OCI-LY1 (cell line): ENCODE data around the gene IFIT1B.

Experiments used
- H2AFZ ChIP-seq: fragments of 200-600 bp; sonication (generic), shearing (Covaris generic); 2 replicates; pipeline ENCODE4 v1.6.0; 2014; ENCODE audit warnings: antibody characterized with exemption, mild to moderate bottlenecking, low read length
- H3F3A ChIP-seq: fragments of 200-600 bp; sonication (generic), shearing (Covaris generic); 2 replicates; pipeline ENCODE4 v1.6.0; 2014; ENCODE audit warnings: mild to moderate bottlenecking, antibody characterized with exemption, low read length, moderate library complexity; ENCODE audit not compliant: insufficient read depth
- H3K27ac ChIP-seq: fragments of 200-600 bp; sonication (generic); 2 replicates; pipeline ENCODE4 v1.5.1; 2014; ENCODE audit warnings: low read length, mixed run types, mild to moderate bottlenecking, low read depth; ENCODE audit not compliant: poor library complexity, severe bottlenecking
- H3K27me3 ChIP-seq: fragments of 200-600 bp; sonication (generic); 2 replicates; pipeline ENCODE4 v1.6.0; 2014; ENCODE audit warnings: antibody characterized with exemption, mild to moderate bottlenecking, low read length, moderate library complexity; ENCODE audit not compliant: insufficient read depth
- H3K36me3 ChIP-seq: fragments of 200-600 bp; sonication (generic); 2 replicates; pipeline ENCODE4 v1.6.1; 2014; ENCODE audit warnings: mild to moderate bottlenecking, antibody characterized with exemption, low read length, moderate library complexity, mixed read lengths; ENCODE audit not compliant: insufficient read depth
- H3K4me1 ChIP-seq: fragments of 200-600 bp; sonication (generic); 2 replicates; pipeline ENCODE4 v1.5.1; 2014; ENCODE audit warnings: mild to moderate bottlenecking, low read length, moderate library complexity; ENCODE audit not compliant: insufficient read depth, severe bottlenecking
- H3K4me2 ChIP-seq: fragments of 200-600 bp; sonication (generic), shearing (Covaris generic); 2 replicates; pipeline ENCODE4 v1.6.1; 2014; ENCODE audit warnings: low read length
- H3K4me3 ChIP-seq: fragments of 200-600 bp; sonication (generic); 2 replicates; pipeline ENCODE4 v1.5.1; 2014; ENCODE audit warnings: low read length, low read depth, mild to moderate bottlenecking, mixed read lengths; ENCODE audit not compliant: poor library complexity, severe bottlenecking
- H3K79me2 ChIP-seq: fragments of 200-600 bp; shearing (Covaris generic); 2 replicates; pipeline ENCODE4 v1.6.1; 2016; ENCODE audit warnings: mixed run types, low read length, mixed read lengths; ENCODE audit not compliant: insufficient read depth
- H3K9ac ChIP-seq: fragments of 200-600 bp; sonication (generic), shearing (Covaris generic); 2 replicates; pipeline ENCODE4 v1.6.1; 2014; ENCODE audit warnings: mild to moderate bottlenecking, low read length, mixed read lengths
- H3K9me2 ChIP-seq: fragments of 200-600 bp; sonication (generic), shearing (Covaris generic); 2 replicates; pipeline ENCODE4 v1.6.1; 2014; ENCODE audit warnings: low read depth, mild to moderate bottlenecking, low read length, mixed read lengths
- H3K9me3 ChIP-seq: fragments of 200-600 bp; shearing (Covaris generic); 2 replicates; pipeline ENCODE4 v1.6.1; 2014; ENCODE audit warnings: low read length, mixed read lengths
- H4K20me1 ChIP-seq: fragments of 200-600 bp; sonication (generic), shearing (Covaris generic); 2 replicates; pipeline ENCODE4 v1.6.0; 2016; ENCODE audit warnings: mild to moderate bottlenecking, low read length; ENCODE audit not compliant: insufficient read depth
- CTCF ChIP-seq: fragments of 200-600 bp; sonication (generic), shearing (Covaris generic); IDR thresholded peaks from 2 replicates; pipeline ENCODE4 v1.5.1; 2017; ENCODE audit warnings: mild to moderate bottlenecking, antibody characterized with exemption, low read length, moderate library complexity, mixed read lengths
- EZH2 ChIP-seq: fragments of 200-600 bp; sonication (generic), shearing (Covaris generic); IDR thresholded peaks from 2 replicates; pipeline ENCODE4 v1.8.0; 2017; ENCODE audit warnings: borderline replicate concordance, mixed run types, mild to moderate bottlenecking, antibody characterized with exemption, low read length, moderate library complexity, mixed read lengths

Gene IFIT1B

GRCh38 chr10:89367529-89367928 is 10.3 kb upstream of the IFIT1B start:
- Histone ChIP-seq H2AFZ (no peak overlapping the region), H3K9me2 (no peaks in the 10 kb centered on the region), H3K27me3 (no peaks in the 10 kb centered on the region), H3F3A (no peaks in the 10 kb centered on the region), H3K4me1 (no peaks in the 10 kb centered on the region), H3K9ac (no peak overlapping the region), H3K4me2 (no peak overlapping the region), H3K79me2 (no peaks in the 10 kb centered on the region), H3K4me3 (no peak overlapping the region), H3K27ac (no peak overlapping the region), H4K20me1 (no peaks in the 10 kb centered on the region), H3K36me3 (no peaks in the 10 kb centered on the region), H3K9me3 (no peaks in the 10 kb centered on the region)
- TF ChIP-seq CTCF (no peak), EZH2 (no peak)

GRCh38 chr10:89368129-89368528 is 9.7 kb upstream of the IFIT1B start:
- Histone ChIP-seq H4K20me1 (no peaks in the 10 kb centered on the region), H2AFZ (no peak overlapping the region), H3F3A (no peaks in the 10 kb centered on the region), H3K4me2 (no peak overlapping the region), H3K27me3 (no peaks in the 10 kb centered on the region), H3K36me3 (no peaks in the 10 kb centered on the region), H3K79me2 (no peaks in the 10 kb centered on the region), H3K4me3 (no peak overlapping the region), H3K9me2 (no peaks in the 10 kb centered on the region), H3K27ac (no peak overlapping the region), H3K9me3 (no peaks in the 10 kb centered on the region), H3K4me1 (no peaks in the 10 kb centered on the region), H3K9ac (no peak overlapping the region)
- TF ChIP-seq CTCF (no peak), EZH2 (no peak)

- Histone ChIP-seq H4K20me1 (no peaks in the 10 kb centered on the region), H2AFZ (no peak overlapping the region), H3K79me2 (no peaks in the 10 kb centered on the region), H3K4me1 (no peaks in the 10 kb centered on the region), H3K9ac (no peak overlapping the region), H3K27ac (no peak overlapping the region), H3K4me3 (no peak overlapping the region), H3K27me3 (no peaks in the 10 kb centered on the region), H3K36me3 (no peaks in the 10 kb centered on the region), H3K4me2 (no peak overlapping the region), H3F3A (no peaks in the 10 kb centered on the region), H3K9me2 (no peaks in the 10 kb centered on the region), H3K9me3 (no peaks in the 10 kb centered on the region)
- TF ChIP-seq EZH2 (no peak), CTCF (peak; percentile 46; the same call in 1 of the 2 replicates)
Observed at GRCh38 chr10:89369156-89370105, 8.4 kb upstream of the IFIT1B start.
